WTC11 (cell line): ENCODE measurements around the gene OGFOD3. TPM values are rescaled to one million over a fixed set of nuclear protein-coding genes. Genes with fewer than 3 reads are reported as not detected.

ENCODE experiments used
- ATAC-seq: fragments of 200-7000 bp; cut with Tn5 transposase; 2 replicates; pipeline ENCODE4 v1.10.0; 2021; ENCODE audit warnings: mild to moderate bottlenecking, moderate library complexity
- CTCF ChIA-PET: fragments of 300-600 bp; sonication (Branson Sonifier 250); formaldehyde crosslinking; loops from one replicate; lab custom pipeline; 2021; ENCODE audit warnings: antibody characterized with exemption; lab: Charles Lee
- POLR2A ChIA-PET: fragments of 350-600 bp; sonication (Branson Sonifier 250); formaldehyde crosslinking; loops from one replicate; lab custom pipeline; 2021; ENCODE audit warnings: antibody characterized with exemption; lab: Charles Lee
- DNase-seq: peaks from one replicate; pipeline ENCODE4 v3.0.0; 2021; ENCODE audit warnings: low spot score
- H3K27ac Mint-ChIP-seq: 2 replicates; pipeline ENCODE4 v1.8.0; 2021; ENCODE audit warnings: mixed read lengths
- H3K27me3 Mint-ChIP-seq: 2 replicates; pipeline ENCODE4 v1.8.0; 2021; ENCODE audit warnings: low read depth, mild to moderate bottlenecking, moderate library complexity, mixed read lengths
- H3K36me3 Mint-ChIP-seq: 2 replicates; pipeline ENCODE4 v1.8.0; 2021; ENCODE audit warnings: mixed read lengths
- H3K4me1 Mint-ChIP-seq: 2 replicates; pipeline ENCODE4 v1.8.0; 2022; ENCODE audit warnings: mixed read lengths
- H3K4me3 Mint-ChIP-seq: 2 replicates; pipeline ENCODE4 v1.8.0; 2021; ENCODE audit warnings: mild to moderate bottlenecking, moderate library complexity, mixed read lengths
- H3K9me3 Mint-ChIP-seq: 2 replicates; pipeline ENCODE4 v1.8.0; 2021; ENCODE audit warnings: mixed read lengths
- ATF1 ChIP-seq: sonication (generic); formaldehyde crosslinking; IDR thresholded peaks from 2 replicates; pipeline ENCODE4 v1.8.1; 2023; ENCODE audit warnings: mild to moderate bottlenecking, moderate library complexity, missing genetic modification reagents
- CBFB ChIP-seq: sonication (generic); formaldehyde crosslinking; IDR thresholded peaks from 2 replicates; pipeline ENCODE4 v1.8.1; 2022; ENCODE audit warnings: mild to moderate bottlenecking, low read depth, missing genetic modification reagents
- ELF4 ChIP-seq: sonication (generic); formaldehyde crosslinking; IDR thresholded peaks from 2 replicates; pipeline ENCODE4 v1.8.1; 2022; ENCODE audit warnings: low read depth, mild to moderate bottlenecking, moderate library complexity, missing genetic modification reagents
- EMX1 ChIP-seq: fragments of 250-450 bp; sonication (Bioruptor Pico); IDR thresholded peaks from 2 replicates; pipeline ENCODE4 v1.8.0; 2021; ENCODE audit warnings: mild to moderate bottlenecking
- ETV6 ChIP-seq: sonication (generic); formaldehyde crosslinking; IDR thresholded peaks from 2 replicates; pipeline ENCODE4 v1.8.1; 2022; ENCODE audit warnings: mild to moderate bottlenecking, missing genetic modification reagents
- FOXP1 ChIP-seq: sonication (generic); formaldehyde crosslinking; IDR thresholded peaks from 2 replicates; pipeline ENCODE4 v1.8.0; 2022; ENCODE audit warnings: missing genetic modification reagents, mild to moderate bottlenecking, moderate library complexity, borderline replicate concordance
- GABPB1 ChIP-seq: sonication (generic); formaldehyde crosslinking; IDR thresholded peaks from 2 replicates; pipeline ENCODE4 v1.8.1; 2023; ENCODE audit warnings: mild to moderate bottlenecking, missing genetic modification reagents
- NFE2L1 ChIP-seq: sonication (generic); formaldehyde crosslinking; IDR thresholded peaks from 2 replicates; pipeline ENCODE4 v1.8.1; 2023; ENCODE audit warnings: missing genetic modification reagents
- NR3C1 ChIP-seq: sonication (generic); formaldehyde crosslinking; conservative IDR thresholded peaks from 2 replicates; pipeline ENCODE4 v1.8.1; 2023; ENCODE audit warnings: low read depth, mild to moderate bottlenecking, missing genetic modification reagents
- SMAD3 ChIP-seq: sonication (generic); formaldehyde crosslinking; IDR thresholded peaks from 2 replicates; pipeline ENCODE4 v1.8.0; 2022; ENCODE audit warnings: missing genetic modification reagents, mild to moderate bottlenecking, borderline replicate concordance
- SP1 ChIP-seq: sonication (generic); formaldehyde crosslinking; conservative IDR thresholded peaks from 2 replicates; pipeline ENCODE4 v1.8.1; 2022; ENCODE audit warnings: missing genetic modification reagents
- ZBTB21 ChIP-seq: sonication (generic); formaldehyde crosslinking; IDR thresholded peaks from 2 replicates; pipeline ENCODE4 v1.8.1; 2023; ENCODE audit warnings: mild to moderate bottlenecking, missing genetic modification reagents, borderline replicate concordance
- ZNF232 ChIP-seq: sonication (generic); formaldehyde crosslinking; IDR thresholded peaks from 2 replicates; pipeline ENCODE4 v1.8.0; 2022; ENCODE audit warnings: mild to moderate bottlenecking, missing genetic modification reagents
- ZNF396 ChIP-seq: fragments of 250-450 bp; sonication (Bioruptor Pico); IDR thresholded peaks from 2 replicates; pipeline ENCODE4 v1.8.0; 2021; ENCODE audit warnings: mild to moderate bottlenecking, moderate library complexity, borderline replicate concordance
- total RNA-seq: library from RNA; stranded (reverse); gene quantifications from 3 replicates; pipeline ENCODE4 v1.2.3, GENCODE V29; 2021
- TF ChIP-seq, protein P1 (sequence below): sonication (generic); formaldehyde crosslinking; IDR thresholded peaks from 2 replicates; pipeline ENCODE4 v1.8.1; 2022; ENCODE audit warnings: low read depth, missing genetic modification reagents, borderline replicate concordance
- TF ChIP-seq, protein P2 (sequence below): sonication (generic); formaldehyde crosslinking; IDR thresholded peaks from 2 replicates; pipeline ENCODE4 v1.8.1; 2023; ENCODE audit warnings: mild to moderate bottlenecking, missing genetic modification reagents, borderline replicate concordance
- TF ChIP-seq, protein P3 (sequence below): sonication (generic); formaldehyde crosslinking; IDR thresholded peaks from 2 replicates; pipeline ENCODE4 v1.8.1; 2022; ENCODE audit warnings: low read depth, mild to moderate bottlenecking, moderate library complexity, missing genetic modification reagents, borderline replicate concordance
- TF ChIP-seq, protein P4 (sequence below): sonication (generic); formaldehyde crosslinking; IDR thresholded peaks from 2 replicates; pipeline ENCODE4 v1.8.1; 2023; ENCODE audit warnings: mild to moderate bottlenecking, missing genetic modification reagents
- TF ChIP-seq, protein P5 (sequence below): sonication (generic); formaldehyde crosslinking; IDR thresholded peaks from 2 replicates; pipeline ENCODE4 v1.8.0; 2022; ENCODE audit warnings: mild to moderate bottlenecking, missing genetic modification reagents
- TF ChIP-seq, protein P6 (sequence below): fragments of 250-450 bp; sonication (Bioruptor Pico); IDR thresholded peaks from 2 replicates; pipeline ENCODE4 v2.1.2; 2022; ENCODE audit warnings: mild to moderate bottlenecking, moderate library complexity

The OGFOD3 gene
- total RNA-seq, 1 experiment from 2014 or later: 20.4 TPM

DNA sequence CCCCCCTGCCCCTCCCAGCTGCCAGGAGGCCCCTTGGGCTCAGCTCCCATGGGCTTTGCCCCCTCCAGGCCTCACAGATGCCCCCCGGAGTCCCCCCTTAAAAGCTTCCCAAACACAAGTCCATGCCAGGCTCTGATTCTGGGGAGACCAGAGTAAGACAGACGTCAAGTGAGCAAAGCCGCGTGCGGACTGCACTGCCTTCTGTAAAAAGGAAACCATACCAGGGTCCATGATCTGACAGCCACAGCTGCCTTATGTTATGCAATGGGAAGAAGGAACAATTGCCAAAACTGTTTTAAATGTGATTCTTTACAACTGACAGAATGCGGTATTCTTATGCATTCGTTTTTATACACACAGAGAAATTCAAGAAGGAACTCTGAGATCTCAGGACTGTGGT is 18.2 kb downstream of the OGFOD3 start (continued):
- TF ChIP-seq, protein P1, sequence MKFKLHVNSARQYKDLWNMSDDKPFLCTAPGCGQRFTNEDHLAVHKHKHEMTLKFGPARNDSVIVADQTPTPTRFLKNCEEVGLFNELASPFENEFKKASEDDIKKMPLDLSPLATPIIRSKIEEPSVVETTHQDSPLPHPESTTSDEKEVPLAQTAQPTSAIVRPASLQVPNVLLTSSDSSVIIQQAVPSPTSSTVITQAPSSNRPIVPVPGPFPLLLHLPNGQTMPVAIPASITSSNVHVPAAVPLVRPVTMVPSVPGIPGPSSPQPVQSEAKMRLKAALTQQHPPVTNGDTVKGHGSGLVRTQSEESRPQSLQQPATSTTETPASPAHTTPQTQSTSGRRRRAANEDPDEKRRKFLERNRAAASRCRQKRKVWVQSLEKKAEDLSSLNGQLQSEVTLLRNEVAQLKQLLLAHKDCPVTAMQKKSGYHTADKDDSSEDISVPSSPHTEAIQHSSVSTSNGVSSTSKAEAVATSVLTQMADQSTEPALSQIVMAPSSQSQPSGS: no peak

DNA sequence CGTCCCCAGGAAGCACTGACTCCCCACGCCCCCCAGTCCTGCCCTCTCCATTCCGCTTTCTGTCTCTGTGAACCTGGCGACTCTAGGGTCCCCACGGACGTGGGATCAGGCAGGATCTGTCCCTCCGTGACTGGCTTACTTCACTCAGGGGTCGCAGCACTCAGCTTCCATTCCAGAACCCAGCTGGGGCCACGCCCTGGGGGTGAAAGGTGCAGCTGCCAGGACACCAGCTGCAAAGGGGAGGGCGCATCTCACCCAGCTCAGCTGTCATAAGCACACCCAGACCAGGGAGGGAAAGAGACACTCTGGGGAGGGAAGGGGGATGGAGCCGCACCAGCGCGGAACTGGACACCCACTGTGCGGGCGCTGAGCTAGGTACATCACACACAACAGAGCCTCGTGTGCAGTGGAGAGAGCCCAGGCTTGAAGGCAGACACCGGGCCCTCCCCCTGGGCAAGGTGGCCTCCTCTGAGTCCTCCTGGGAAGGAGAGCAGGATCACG is 18.7 kb downstream of the OGFOD3 start:
- DNase-seq: no peak
- peaks cover 9% of the 10 kb centered on the region for H3K36me3 Mint-ChIP-seq
- TF ChIP-seq ETV6 (CRISPR knock-in tag): no peak
- no peak for TF ChIP-seq SMAD3 (CRISPR knock-in tag)
- TF ChIP-seq, protein P2, sequence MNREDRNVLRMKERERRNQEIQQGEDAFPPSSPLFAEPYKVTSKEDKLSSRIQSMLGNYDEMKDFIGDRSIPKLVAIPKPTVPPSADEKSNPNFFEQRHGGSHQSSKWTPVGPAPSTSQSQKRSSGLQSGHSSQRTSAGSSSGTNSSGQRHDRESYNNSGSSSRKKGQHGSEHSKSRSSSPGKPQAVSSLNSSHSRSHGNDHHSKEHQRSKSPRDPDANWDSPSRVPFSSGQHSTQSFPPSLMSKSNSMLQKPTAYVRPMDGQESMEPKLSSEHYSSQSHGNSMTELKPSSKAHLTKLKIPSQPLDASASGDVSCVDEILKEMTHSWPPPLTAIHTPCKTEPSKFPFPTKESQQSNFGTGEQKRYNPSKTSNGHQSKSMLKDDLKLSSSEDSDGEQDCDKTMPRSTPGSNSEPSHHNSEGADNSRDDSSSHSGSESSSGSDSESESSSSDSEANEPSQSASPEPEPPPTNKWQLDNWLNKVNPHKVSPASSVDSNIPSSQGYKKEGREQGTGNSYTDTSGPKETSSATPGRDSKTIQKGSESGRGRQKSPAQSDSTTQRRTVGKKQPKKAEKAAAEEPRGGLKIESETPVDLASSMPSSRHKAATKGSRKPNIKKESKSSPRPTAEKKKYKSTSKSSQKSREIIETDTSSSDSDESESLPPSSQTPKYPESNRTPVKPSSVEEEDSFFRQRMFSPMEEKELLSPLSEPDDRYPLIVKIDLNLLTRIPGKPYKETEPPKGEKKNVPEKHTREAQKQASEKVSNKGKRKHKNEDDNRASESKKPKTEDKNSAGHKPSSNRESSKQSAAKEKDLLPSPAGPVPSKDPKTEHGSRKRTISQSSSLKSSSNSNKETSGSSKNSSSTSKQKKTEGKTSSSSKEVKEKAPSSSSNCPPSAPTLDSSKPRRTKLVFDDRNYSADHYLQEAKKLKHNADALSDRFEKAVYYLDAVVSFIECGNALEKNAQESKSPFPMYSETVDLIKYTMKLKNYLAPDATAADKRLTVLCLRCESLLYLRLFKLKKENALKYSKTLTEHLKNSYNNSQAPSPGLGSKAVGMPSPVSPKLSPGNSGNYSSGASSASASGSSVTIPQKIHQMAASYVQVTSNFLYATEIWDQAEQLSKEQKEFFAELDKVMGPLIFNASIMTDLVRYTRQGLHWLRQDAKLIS (CRISPR knock-in tag): no peak
- TF ChIP-seq EMX1: no peak
- TF ChIP-seq FOXP1 (CRISPR knock-in tag): no peak
- TF ChIP-seq, protein P3, sequence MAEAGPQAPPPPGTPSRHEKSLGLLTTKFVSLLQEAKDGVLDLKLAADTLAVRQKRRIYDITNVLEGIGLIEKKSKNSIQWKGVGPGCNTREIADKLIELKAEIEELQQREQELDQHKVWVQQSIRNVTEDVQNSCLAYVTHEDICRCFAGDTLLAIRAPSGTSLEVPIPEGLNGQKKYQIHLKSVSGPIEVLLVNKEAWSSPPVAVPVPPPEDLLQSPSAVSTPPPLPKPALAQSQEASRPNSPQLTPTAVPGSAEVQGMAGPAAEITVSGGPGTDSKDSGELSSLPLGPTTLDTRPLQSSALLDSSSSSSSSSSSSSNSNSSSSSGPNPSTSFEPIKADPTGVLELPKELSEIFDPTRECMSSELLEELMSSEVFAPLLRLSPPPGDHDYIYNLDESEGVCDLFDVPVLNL: no peak
- H3K4me3 Mint-ChIP-seq: no peak overlapping the region
- no peak overlapping the region; the same call in 1 of the 2 replicates for H3K27ac Mint-ChIP-seq
- no peaks in the 10 kb centered on the region for H3K27me3 Mint-ChIP-seq
- H3K4me1 Mint-ChIP-seq: no peaks in the 10 kb centered on the region
- ChIA-PET POLR2A (no interaction called here), CTCF (interaction anchor here (1.0 kb wide), 1 partner anchor 24 kb away, joined by 3 read pairs; no protein-coding TSS in a partner anchor)
- no peaks in the 10 kb centered on the region for H3K9me3 Mint-ChIP-seq
- ATAC-seq: no peak

DNA sequence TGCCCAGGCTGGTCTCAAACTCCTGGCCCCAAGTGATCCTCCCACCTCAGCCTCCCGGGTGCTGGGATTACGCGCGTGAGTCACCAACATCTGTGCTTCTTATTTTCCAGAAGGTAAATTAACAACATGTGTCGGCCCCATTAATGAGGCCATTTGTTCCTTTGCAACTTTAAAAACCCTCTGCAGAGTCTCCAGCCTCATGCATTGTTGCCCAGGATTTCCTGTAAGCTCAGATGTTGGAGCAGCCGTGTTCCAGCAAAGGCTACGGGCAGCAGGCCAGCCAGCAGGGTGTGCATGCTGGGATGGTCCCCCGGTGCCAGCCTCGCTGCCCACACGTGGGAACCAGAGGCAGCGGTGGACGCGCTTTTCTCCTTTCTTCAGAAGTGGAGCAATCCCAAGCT is 19.3 kb downstream of the OGFOD3 start:
- no peaks in the 10 kb centered on the region for H3K27me3 Mint-ChIP-seq
- no peaks in the 10 kb centered on the region for H3K4me1 Mint-ChIP-seq
- ATAC-seq (no peak), DNase-seq (no peak)
- POLR2A ChIA-PET: no interaction called here
- no peak overlapping the region for H3K27ac Mint-ChIP-seq
- H3K36me3 Mint-ChIP-seq: peaks cover 9% of the 10 kb centered on the region
- no peaks in the 10 kb centered on the region for H3K9me3 Mint-ChIP-seq
- CTCF ChIA-PET: interaction anchor here (1.0 kb wide), 1 partner anchor 23 kb away, joined by 3 read pairs; no protein-coding TSS in a partner anchor
- H3K4me3 Mint-ChIP-seq: no peak overlapping the region
- TF ChIP-seq ZBTB21 (CRISPR knock-in tag): no peak
- TF ChIP-seq SMAD3 (CRISPR knock-in tag): no peak
- no peak for TF ChIP-seq ATF1
- no peak for TF ChIP-seq CBFB
- TF ChIP-seq ZNF232 (CRISPR knock-in tag): no peak
- TF ChIP-seq, protein P1: no peak
- TF ChIP-seq ELF4 (CRISPR knock-in tag): no peak
- TF ChIP-seq SP1 (CRISPR knock-in tag): no peak
- no peak for TF ChIP-seq ZNF396 (CRISPR knock-in tag)
- TF ChIP-seq, protein P4, sequence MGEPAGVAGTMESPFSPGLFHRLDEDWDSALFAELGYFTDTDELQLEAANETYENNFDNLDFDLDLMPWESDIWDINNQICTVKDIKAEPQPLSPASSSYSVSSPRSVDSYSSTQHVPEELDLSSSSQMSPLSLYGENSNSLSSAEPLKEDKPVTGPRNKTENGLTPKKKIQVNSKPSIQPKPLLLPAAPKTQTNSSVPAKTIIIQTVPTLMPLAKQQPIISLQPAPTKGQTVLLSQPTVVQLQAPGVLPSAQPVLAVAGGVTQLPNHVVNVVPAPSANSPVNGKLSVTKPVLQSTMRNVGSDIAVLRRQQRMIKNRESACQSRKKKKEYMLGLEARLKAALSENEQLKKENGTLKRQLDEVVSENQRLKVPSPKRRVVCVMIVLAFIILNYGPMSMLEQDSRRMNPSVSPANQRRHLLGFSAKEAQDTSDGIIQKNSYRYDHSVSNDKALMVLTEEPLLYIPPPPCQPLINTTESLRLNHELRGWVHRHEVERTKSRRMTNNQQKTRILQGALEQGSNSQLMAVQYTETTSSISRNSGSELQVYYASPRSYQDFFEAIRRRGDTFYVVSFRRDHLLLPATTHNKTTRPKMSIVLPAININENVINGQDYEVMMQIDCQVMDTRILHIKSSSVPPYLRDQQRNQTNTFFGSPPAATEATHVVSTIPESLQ (CRISPR knock-in tag): no peak
- TF ChIP-seq NR3C1 (CRISPR knock-in tag): no peak
- TF ChIP-seq, protein P5, sequence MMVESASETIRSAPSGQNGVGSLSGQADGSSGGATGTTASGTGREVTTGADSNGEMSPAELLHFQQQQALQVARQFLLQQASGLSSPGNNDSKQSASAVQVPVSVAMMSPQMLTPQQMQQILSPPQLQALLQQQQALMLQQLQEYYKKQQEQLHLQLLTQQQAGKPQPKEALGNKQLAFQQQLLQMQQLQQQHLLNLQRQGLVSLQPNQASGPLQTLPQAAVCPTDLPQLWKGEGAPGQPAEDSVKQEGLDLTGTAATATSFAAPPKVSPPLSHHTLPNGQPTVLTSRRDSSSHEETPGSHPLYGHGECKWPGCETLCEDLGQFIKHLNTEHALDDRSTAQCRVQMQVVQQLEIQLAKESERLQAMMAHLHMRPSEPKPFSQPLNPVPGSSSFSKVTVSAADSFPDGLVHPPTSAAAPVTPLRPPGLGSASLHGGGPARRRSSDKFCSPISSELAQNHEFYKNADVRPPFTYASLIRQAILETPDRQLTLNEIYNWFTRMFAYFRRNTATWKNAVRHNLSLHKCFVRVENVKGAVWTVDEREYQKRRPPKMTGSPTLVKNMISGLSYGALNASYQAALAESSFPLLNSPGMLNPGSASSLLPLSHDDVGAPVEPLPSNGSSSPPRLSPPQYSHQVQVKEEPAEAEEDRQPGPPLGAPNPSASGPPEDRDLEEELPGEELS: no peak
- TF ChIP-seq, protein P6, sequence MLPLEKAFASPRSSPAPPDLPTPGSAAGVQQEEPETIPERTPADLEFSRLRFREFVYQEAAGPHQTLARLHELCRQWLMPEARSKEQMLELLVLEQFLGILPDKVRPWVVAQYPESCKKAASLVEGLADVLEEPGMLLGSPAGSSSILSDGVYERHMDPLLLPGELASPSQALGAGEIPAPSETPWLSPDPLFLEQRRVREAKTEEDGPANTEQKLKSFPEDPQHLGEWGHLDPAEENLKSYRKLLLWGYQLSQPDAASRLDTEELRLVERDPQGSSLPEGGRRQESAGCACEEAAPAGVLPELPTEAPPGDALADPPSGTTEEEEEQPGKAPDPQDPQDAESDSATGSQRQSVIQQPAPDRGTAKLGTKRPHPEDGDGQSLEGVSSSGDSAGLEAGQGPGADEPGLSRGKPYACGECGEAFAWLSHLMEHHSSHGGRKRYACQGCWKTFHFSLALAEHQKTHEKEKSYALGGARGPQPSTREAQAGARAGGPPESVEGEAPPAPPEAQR (CRISPR knock-in tag): no peak
- TF ChIP-seq NFE2L1 (CRISPR knock-in tag): no peak
- TF ChIP-seq GABPB1 (CRISPR knock-in tag): no peak
